ENCODE data around the gene GPRC5C. TPM values are rescaled to one million over a fixed set of nuclear protein-coding genes. Genes with fewer than 3 reads are reported as not detected.
A peak's percentile ranks its signal among the peaks of the same experiment; 100 is the strongest.

GPRC5C gene
- total RNA-seq, 1 donor from 2014 or later, result 93.3 TPM

- Mint-ChIP-seq H3K4me1 (ENCODE audit: low read depth, unreplicated experiment) (peaks cover 28% of the 10 kb centered on the region), H3K27ac (ENCODE audit: unreplicated experiment) (peak overlapping the region; percentile 52), H3K9me3 (ENCODE audit: unreplicated experiment) (peaks cover 9% of the 10 kb centered on the region), H3K27me3 (ENCODE audit: unreplicated experiment) (peaks cover 10% of the 10 kb centered on the region), H3K4me3 (ENCODE audit: unreplicated experiment) (peak overlapping the region; percentile 83), H3K36me3 (ENCODE audit: unreplicated experiment) (no peaks in the 10 kb centered on the region)
- DNase-seq, result no peak
- TF ChIP-seq CTCF (IDR thresholded peaks at IDR 0.05; ENCODE audit: partially characterized antibody, unreplicated experiment), result no peak
Observed at GRCh38 chr17:74432766-74433391, 991 bp downstream of the GPRC5C start.

- TF ChIP-seq CTCF (IDR thresholded peaks at IDR 0.05; ENCODE audit: partially characterized antibody, unreplicated experiment), result no peak
- H3K9me3 Mint-ChIP-seq (ENCODE audit: unreplicated experiment), result peaks cover 7% of the 10 kb centered on the region
- peak; percentile 50 for DNase-seq
- H3K27me3 Mint-ChIP-seq (ENCODE audit: unreplicated experiment), result peaks cover 11% of the 10 kb centered on the region
- H3K36me3 Mint-ChIP-seq (ENCODE audit: unreplicated experiment), result no peaks in the 10 kb centered on the region
- peak overlapping the region; percentile 31 for H3K27ac Mint-ChIP-seq (ENCODE audit: unreplicated experiment)
- H3K4me1 Mint-ChIP-seq (ENCODE audit: low read depth, unreplicated experiment), result peaks cover 28% of the 10 kb centered on the region
- peak overlapping the region; percentile 83 for H3K4me3 Mint-ChIP-seq (ENCODE audit: unreplicated experiment)
Observed at GRCh38 chr17:74433421-74434121, 1.7 kb downstream of the GPRC5C start.

GRCh38 chr17:74435775-74436359 lies 4.0 kb downstream of the GPRC5C start:
- Mint-ChIP-seq H3K9me3 (ENCODE audit: unreplicated experiment) (peaks cover 4% of the 10 kb centered on the region), H3K27me3 (ENCODE audit: unreplicated experiment) (peaks cover 6% of the 10 kb centered on the region), H3K27ac (ENCODE audit: unreplicated experiment) (no peak overlapping the region), H3K4me3 (ENCODE audit: unreplicated experiment) (peak overlapping the region; percentile 67), H3K36me3 (ENCODE audit: unreplicated experiment) (no peaks in the 10 kb centered on the region), H3K4me1 (ENCODE audit: low read depth, unreplicated experiment) (peaks cover 17% of the 10 kb centered on the region)
- no peak for TF ChIP-seq CTCF (IDR thresholded peaks at IDR 0.05; ENCODE audit: partially characterized antibody, unreplicated experiment)
- DNase-seq, result no peak

GRCh38 chr17:74437702-74438101 lies 5.8 kb downstream of the GPRC5C start:
- Mint-ChIP-seq H3K4me1 (ENCODE audit: low read depth, unreplicated experiment) (peaks cover 22% of the 10 kb centered on the region), H3K9me3 (ENCODE audit: unreplicated experiment) (peaks cover 4% of the 10 kb centered on the region), H3K36me3 (ENCODE audit: unreplicated experiment) (no peaks in the 10 kb centered on the region), H3K27me3 (ENCODE audit: unreplicated experiment) (peaks cover 4% of the 10 kb centered on the region), H3K27ac (ENCODE audit: unreplicated experiment) (no peak overlapping the region), H3K4me3 (ENCODE audit: unreplicated experiment) (no peak overlapping the region)
- peak; percentile 87 for TF ChIP-seq CTCF (IDR thresholded peaks at IDR 0.05; ENCODE audit: partially characterized antibody, unreplicated experiment)
- DNase-seq, result peak; percentile 55

Data from glutamatergic neuron (in vitro differentiated cells).